Peyer's patch (tissue), 4 donors: ENCODE measurements around the gene AMMECR1L. TPM values are rescaled to one million over a fixed set of nuclear protein-coding genes. Genes with fewer than 3 reads are reported as not detected.
"Not testable (repeated sequence)": the region's sequence is repeated elsewhere in the genome, so short reads cannot be mapped to it uniquely, and the experiment has no call there.

Experiments
- DNase-seq, 3 donors: peaks; one replicate each; pipeline ENCODE4 v3.0.0-alpha.2; 2017 to 2019
- H3K27ac ChIP-seq, 4 donors: fragments of 200-600 bp; sonication (generic); one replicate each; pipeline ENCODE4 v1.5.1; 2016 to 2019
- H3K27me3 ChIP-seq, 2 donors: fragments of 200-600 bp; sonication (generic); one replicate each; pipeline ENCODE4 v1.5.1; 2019
- H3K36me3 ChIP-seq, 3 donors: fragments of 200-600 bp; sonication (generic); one replicate each; pipeline ENCODE4 v1.5.1; 2016 to 2019
- H3K4me1 ChIP-seq, 4 donors: fragments of 200-600 bp; sonication (generic); one replicate each; pipeline ENCODE4 v1.5.1; 2016 to 2019
- H3K4me3 ChIP-seq, 4 donors: fragments of 200-600 bp; sonication (generic); 1 replicate in 3 of 4; 2 replicates in 1 of 4; pipeline ENCODE4 v1.5.1; 2016 to 2019; ENCODE audit warnings: mild to moderate bottlenecking in 1 of 4
- H3K9me3 ChIP-seq, 4 donors: fragments of 200-600 bp; sonication (generic); one replicate each; pipeline ENCODE4 v1.5.1; 2016 to 2019; ENCODE audit warnings: mild to moderate bottlenecking in 1 of 4
- CTCF ChIP-seq, 6 experiments: fragments of 450-650 bp in 4 of 6; fragments of 200-600 bp in 2 of 6; sonication (generic) in 1 of 6; IDR thresholded peaks; one replicate each; pipeline ENCODE4 v1.5.1; 2017 to 2019; ENCODE audit warnings: antibody characterized with exemption in 6 of 6, mild to moderate bottlenecking in 3 of 6, moderate library complexity in 1 of 6
- POLR2A ChIP-seq, 2 donors: fragments of 450-650 bp; IDR thresholded peaks; one replicate each; pipeline ENCODE4 v1.5.1; 2017; ENCODE audit warnings: antibody characterized with exemption in 2 of 2, mild to moderate bottlenecking in 2 of 2, moderate library complexity in 2 of 2
- total RNA-seq, 4 donors: library from RNA; depleted of rRNA; stranded (reverse); fragments of >200 nt; gene quantifications; one replicate each; pipeline ENCODE4 v1.1.0, GENCODE V29; 2016

The AMMECR1L gene
- total RNA-seq, 4 donors from 2014 or later, result 11.6 to 16.1 (median 13.9) TPM

- no peaks in the 10 kb centered on the region for H3K4me1 ChIP-seq
- no peak overlapping the region for H3K4me3 ChIP-seq
- TF ChIP-seq POLR2A (IDR thresholded peaks at IDR 0.05) (no peak), CTCF (IDR thresholded peaks at IDR 0.05) (no peak)
- no peaks in the 10 kb centered on the region for H3K27me3 ChIP-seq
- no peaks in the 10 kb centered on the region for H3K9me3 ChIP-seq
- no peak overlapping the region for H3K27ac ChIP-seq
- DNase-seq, result no peak
- no peaks in the 10 kb centered on the region for H3K36me3 ChIP-seq
Measured at GRCh38 chr2:127913808-127914457, 28.2 kb upstream of the AMMECR1L start.

- no peaks in the 10 kb centered on the region for H3K4me1 ChIP-seq
- no peak overlapping the region for H3K27ac ChIP-seq
- TF ChIP-seq CTCF (IDR thresholded peaks at IDR 0.05) (no peak), POLR2A (IDR thresholded peaks at IDR 0.05) (no peak)
- no peak overlapping the region for H3K4me3 ChIP-seq
- no peaks in the 10 kb centered on the region for H3K9me3 ChIP-seq
- H3K27me3 ChIP-seq, result no peaks in the 10 kb centered on the region
- no peak for DNase-seq
- no peaks in the 10 kb centered on the region for H3K36me3 ChIP-seq
Measured at GRCh38 chr2:127911737-127912136, 26.0 kb upstream of the AMMECR1L start.

DNA sequence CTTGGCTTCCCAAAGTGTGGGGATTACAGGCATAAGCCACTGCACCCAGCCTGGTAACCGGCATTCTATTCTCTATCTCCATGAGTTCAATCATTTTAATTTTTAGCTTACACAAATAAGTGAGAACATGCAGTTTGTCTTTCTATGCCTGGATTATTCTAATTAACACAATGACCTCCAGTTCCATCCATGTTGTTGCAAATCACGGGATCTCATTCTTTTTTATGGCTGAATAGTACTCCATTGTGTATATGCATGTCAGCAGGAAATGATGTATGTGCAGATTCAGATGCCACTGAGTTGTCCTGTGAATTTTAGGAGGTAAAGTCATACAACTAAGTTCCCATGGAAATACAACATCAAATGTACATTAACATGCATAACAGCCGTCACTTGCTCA, 24.7 kb upstream of the AMMECR1L start:
- Histone ChIP-seq H3K9me3 (no peaks in the 10 kb centered on the region), H3K27me3 (no peaks in the 10 kb centered on the region), H3K4me1 (no peaks in the 10 kb centered on the region), H3K4me3 (no peak overlapping the region), H3K36me3 (no peaks in the 10 kb centered on the region), H3K27ac (no peak overlapping the region)
- TF ChIP-seq POLR2A (IDR thresholded peaks at IDR 0.05) (no peak), CTCF (IDR thresholded peaks at IDR 0.05) (no peak)
- DNase-seq, result no peak

- H3K4me1 ChIP-seq, result no peaks in the 10 kb centered on the region
- H3K9me3 ChIP-seq, result no peaks in the 10 kb centered on the region
- DNase-seq, result no peak
- no peaks in the 10 kb centered on the region for H3K27me3 ChIP-seq
- TF ChIP-seq POLR2A (IDR thresholded peaks at IDR 0.05), result no peak
- H3K27ac ChIP-seq, result no peak overlapping the region
- H3K4me3 ChIP-seq, result no peak overlapping the region
- H3K36me3 ChIP-seq, result no peaks in the 10 kb centered on the region
Measured at GRCh38 chr2:127909019-127909418, 23.3 kb upstream of the AMMECR1L start.

GRCh38 chr2:127907733-127908400, 22.1 kb upstream of the AMMECR1L start:
- H3K4me3 ChIP-seq, H3K27me3 ChIP-seq, H3K9me3 ChIP-seq, H3K36me3 ChIP-seq, DNase-seq, H3K27ac ChIP-seq, H3K4me1 ChIP-seq: not testable (repeated sequence)

GRCh38 chr2:127906206-127906926, 20.6 kb upstream of the AMMECR1L start:
- no peak for DNase-seq
- no peak overlapping the region for H3K4me3 ChIP-seq
- no peak for TF ChIP-seq CTCF (IDR thresholded peaks at IDR 0.05)
- no peak for TF ChIP-seq POLR2A (IDR thresholded peaks at IDR 0.05)
- H3K27me3 ChIP-seq, result no peaks in the 10 kb centered on the region
- no peaks in the 10 kb centered on the region for H3K36me3 ChIP-seq
- no peaks in the 10 kb centered on the region for H3K9me3 ChIP-seq
- no peak overlapping the region for H3K27ac ChIP-seq
- no peaks in the 10 kb centered on the region for H3K4me1 ChIP-seq
